GM18870 (cell line): ENCODE results near the gene PLGRKT.
"Not testable (repeated sequence)": the region's sequence is repeated elsewhere in the genome, so short reads cannot be mapped to it uniquely, and the experiment has no call there.

Experiments
- ATAC-seq: cut with Tn5 transposase; IDR thresholded peaks from one replicate; pipeline ENCODE4 v1.9.1; 2021; ENCODE audit warnings: moderate library complexity; ENCODE audit not compliant: unreplicated experiment

The PLGRKT gene

DNA sequence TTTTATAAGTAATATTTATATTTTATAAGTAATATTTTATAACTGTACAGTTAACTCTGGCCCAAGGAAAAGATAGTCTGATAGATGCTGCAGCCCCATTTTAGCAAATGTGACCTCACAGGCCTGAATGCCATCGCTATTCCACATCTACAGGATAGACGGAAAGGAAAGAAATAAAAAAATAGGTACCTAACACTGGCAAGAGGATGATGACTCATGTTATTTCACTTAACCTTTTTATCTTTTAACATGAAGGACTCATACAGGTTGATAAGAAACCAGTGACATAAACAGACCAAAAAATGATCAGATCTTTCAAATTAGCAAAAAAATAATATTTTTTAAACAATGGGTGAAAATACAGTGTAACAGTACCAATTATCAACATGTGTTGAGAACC, 15.3 kb upstream of the PLGRKT start:
- no peak for ATAC-seq

DNA sequence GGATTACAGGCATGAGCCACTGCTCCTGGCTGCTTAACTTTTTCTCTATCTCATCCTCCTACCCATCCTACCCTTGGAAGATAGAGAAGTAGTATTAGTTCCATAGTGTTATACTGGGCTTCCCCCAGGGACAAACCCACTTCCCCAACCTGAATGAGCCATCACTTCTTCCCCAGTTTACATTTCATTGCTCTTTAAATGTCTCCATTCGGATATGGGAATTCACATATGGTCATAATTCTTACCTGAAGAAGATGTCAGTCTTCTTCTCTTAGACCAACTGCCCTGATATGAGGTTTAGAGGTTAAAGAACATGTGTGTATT, 14.5 kb upstream of the PLGRKT start:
- no peak for ATAC-seq

DNA sequence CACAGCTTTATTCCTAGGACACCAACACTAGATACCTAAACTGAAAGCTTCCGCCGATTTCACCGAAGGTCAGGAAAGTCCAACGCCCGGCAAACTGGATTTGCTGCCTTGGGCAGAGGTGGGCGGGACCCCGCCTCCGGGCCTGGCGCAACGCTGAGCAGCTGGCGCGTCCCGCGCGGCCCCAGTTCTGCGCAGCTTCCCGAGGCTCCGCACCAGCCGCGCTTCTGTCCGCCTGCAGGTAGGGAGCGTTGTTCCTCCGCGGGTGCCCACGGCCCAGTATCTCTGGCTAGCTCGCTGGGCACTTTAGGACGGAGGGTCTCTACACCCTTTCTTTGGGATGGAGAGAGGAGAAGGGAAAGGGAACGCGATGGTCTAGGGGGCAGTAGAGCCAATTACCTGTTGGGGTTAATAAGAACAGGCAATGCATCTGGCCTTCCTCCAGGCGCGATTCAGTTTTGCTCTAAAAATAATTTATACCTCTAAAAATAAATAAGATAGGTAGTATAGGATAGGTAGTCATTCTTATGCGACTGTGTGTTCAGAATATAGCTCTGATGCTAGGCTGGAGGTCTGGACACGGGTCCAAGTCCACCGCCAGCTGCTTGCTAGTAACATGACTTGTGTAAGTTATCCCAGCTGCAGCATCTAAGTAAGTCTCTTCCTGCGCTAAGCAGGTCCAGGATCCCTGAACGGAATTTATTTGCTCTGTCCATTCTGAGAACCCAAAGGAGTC, 12.8 kb upstream of the PLGRKT start, which contains the start of gene CD274:
TSS of gene CD274 (plus strand) at position 184 of the 733 bp plus-strand sequence. CDS start 5,572 bp downstream, outside the sequence.
- ATAC-seq: peak; percentile 33

DNA sequence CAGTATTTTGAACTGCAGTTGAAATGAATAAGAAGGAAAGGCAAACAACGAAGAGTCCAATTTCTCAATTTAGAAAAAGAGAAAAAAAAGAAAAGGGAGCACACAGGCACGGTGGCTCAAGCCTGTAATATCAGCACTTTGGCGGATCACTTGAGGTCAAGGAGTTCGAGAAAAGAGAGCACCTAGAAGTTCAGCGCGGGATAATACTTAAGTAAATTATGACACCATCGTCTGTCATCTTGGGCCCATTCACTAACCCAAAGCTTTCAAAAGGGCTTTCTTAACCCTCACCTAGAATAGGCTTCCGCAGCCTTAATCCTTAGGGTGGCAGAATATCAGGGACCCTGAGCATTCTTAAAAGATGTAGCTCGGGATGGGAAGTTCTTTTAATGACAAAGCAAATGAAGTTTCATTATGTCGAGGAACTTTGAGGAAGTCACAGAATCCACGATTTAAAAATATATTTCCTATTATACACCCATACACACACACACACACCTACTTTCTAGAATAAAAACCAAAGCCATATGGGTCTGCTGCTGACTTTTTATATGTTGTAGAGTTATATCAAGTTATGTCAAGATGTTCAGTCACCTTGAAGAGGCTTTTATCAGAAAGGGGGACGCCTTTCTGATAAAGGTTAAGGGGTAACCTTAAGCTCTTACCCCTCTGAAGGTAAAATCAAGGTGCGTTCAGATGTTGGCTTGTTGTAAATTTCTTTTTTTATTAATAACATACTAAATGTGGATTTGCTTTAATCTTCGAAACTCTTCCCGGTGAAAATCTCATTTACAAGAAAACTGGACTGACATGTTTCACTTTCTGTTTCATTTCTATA, 12.0 kb upstream of the PLGRKT start:
- no peak for ATAC-seq

DNA sequence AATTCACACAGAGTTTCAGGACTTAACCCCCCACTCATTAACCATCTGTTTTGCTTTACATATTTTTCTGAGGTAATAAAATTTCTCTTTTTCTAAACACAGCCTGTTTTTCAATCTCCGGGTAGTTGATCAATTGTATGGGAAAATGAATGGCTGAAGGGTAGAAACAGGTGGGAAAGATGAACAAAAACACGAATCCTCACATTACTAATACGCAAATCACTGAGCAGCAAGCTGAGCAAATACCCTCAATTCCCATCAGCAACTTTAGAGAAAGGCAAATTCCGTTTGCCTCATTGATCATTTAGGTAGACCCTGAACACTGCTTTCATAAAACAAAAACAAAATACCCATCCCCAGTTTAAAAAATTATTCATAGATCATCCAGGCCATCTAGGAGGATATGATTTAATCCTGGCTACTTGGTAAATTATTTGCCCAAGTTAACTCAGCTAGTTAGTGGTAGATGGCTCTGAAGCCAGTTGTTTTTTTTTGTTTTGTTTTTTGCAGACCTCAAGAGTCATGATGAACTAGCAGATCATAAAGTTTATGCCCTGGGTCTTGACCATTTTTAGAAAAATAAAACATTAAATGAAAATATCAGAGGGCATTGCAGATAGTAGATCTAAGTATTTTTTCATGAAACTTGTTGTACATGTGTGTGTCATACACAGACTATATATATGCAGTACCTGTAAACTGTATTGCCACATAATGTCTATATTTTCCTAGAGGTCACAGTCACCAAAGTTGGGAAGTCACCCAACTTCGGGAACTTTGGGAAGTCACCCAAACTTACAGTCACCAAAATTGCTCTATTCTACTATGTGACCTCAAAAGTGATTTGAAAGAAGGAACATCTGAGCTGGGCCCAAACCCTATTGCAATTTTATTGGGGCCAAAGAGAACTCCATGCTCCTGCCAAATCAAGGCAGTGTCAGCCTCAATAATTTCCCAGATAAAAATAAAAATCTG, 11.0 kb upstream of the PLGRKT start:
- ATAC-seq: no peak

DNA sequence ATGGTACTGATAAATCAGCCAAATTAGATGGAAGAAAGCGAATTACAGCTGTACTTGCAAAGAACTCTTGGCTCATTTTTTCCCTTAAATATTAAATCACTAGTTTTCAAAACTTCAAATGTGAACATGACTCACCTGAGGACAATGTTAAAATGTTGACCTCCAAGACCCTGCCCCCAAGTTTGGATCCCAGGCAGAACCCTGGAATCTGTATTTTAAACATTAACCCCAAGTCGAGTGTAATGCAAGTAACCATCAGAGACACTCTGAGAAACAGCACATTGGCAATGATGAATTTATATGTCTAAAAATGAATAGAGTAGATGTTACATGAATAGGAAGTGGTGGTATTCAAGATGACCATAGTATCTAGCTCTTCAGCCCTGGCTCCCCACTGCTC, 10.3 kb upstream of the PLGRKT start:
- no peak for ATAC-seq

DNA sequence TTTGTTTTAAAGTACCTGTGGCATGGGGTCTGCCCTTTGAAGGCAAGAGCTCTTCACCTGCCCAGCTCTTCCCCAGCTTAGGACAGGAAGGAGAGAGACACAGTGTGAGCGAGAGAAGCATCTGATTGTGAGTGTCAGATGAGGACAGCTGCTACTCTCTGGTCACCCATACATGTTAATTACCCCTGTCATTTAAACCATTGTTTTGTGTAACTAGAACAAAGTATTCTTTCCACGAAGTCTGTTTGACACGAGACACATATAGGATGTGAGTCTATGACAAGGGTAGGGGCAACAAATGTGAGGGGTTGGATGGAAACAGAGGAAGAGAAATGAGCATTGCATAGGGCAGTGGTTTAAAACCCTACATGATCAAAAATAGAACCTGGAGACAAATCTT, 9.6 kb upstream of the PLGRKT start:
- no peak for ATAC-seq

DNA sequence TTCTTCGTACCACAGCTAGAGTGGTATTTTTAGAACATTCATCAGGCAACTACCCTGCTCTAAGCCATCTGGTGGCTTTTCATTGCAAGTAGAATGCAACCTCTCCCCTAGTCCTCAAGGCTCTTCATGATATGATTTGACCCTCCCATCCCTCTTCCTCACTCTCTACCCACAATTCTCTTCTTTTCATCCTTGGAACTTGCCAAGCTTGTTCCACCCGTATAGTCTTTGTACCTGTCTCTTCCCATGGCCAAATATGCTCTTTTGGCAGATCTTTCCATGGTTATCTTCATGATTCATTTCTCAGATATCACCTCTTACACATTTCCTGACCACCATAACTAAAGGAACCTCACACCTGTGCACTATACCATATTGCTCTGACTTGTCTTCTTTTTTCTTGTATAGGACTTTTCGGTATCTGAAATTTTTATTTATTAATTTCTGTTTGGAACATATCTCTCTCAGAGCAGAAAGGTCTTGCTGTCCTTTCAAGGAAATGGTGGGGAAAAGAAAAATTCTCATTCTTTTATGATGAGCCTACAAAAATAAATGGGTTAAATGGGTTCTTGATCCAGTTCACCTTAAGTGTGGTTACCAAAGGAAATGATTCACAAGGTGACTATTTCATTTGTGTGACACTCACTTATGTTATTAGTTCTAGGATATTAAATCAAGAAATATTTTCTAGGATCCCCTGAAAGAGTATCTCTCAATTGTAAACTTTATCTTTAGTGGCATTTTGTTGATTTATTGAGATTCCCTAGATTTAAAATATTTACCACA, 8.9 kb upstream of the PLGRKT start:
- no peak for ATAC-seq

DNA sequence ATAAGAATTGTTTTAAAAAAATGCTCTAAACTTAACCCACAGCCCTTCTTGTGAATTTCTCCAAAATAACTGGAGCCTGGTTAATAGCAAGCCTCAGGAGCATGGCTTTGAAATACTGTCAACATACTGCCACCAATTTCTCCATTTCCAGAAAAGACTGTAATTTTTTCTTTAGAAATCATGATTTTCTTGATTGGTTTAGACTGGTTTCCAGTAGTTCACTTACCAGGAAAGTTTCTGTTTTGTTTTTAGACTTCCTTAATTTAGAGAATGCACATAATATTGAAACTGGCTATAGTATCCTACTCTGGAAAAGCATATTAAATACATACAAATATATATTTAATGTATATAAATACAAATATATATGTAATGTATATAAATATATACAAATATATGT, 8.2 kb upstream of the PLGRKT start:
- ATAC-seq: no peak

DNA sequence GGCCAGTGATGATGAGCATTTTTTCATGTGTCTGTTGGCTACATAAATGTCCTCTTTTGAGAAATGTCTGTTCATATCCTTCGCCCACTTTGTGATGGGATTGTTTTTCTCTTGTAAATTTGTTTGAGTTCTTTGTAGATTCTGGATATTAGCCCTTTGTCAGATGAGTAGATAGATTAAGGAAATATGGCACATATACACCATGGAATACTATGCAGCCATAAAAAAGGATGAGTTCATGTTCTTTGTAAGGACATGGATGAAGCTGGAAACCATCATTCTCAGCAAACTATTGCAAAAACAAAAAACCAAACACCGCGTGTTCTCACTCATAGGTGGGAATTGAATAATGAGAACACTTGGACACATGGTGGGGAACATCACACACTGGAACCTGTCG, 7.4 kb upstream of the PLGRKT start:
- not testable (repeated sequence) for ATAC-seq

DNA sequence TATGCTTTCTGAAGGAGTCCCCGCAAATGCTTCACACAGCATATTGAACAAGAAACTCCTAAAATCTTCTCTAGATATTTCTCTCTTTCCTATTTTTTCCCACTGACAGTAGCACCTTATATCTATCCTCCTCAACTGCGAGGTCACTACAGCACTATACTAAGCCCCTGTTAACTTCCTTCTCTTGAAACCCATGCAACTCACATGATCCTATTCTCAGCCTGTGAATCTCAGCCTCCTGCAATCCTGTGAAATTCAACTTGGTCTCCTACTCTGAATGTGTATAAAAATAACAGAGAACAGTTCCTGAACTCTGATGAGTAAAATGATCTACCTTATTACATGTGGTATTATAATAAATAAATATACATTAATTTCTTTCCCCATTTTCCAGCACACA, 6.1 kb upstream of the PLGRKT start:
- ATAC-seq: no peak

DNA sequence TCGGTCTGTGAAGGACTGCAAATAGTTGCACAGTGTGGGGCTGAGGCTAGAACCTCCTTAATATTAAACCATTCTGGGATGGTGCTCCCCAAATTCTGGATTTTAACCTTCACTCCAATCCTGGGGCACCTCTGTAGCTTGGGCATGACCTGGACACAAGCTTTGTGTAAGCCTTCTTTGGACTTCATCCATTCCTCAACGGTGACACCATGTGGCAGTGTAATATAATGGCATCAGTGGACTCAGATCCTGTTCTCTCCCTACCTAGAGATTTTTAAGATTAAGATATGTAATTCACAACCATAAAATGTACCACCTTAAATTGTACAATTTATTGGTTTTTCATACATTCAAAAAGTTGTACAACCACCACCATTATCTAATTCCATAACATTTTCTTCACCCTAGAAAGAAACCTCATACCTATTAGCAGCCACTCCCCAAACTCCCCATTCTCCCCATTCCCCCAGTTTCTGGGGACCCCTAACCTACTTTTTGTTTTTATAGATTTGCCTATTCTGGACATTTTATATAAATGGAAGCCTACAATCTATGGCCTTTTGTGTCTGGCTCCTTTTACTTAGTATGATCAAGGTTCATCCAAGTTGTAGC, 4.8 kb upstream of the PLGRKT start:
- ATAC-seq: no peak

DNA sequence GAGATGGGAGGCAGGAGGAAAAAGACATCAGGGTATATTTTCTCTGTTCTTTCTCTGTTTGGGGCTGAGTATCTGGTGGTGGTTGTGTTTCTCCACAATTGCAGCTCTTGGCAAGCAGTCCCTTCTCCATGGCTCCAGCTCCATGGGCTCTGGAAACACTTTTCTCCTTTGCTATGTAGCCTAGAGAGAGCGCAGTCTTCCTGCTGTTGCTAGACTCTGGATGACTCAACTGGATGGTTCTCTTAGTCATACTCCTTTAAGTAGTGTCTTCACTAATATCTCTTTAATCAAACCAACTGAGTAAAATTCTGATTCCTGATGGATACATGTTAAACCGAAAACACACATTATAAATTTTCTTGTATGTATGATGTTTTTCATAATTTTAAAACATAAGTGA, 3.3 kb upstream of the PLGRKT start:
- no peak for ATAC-seq

DNA sequence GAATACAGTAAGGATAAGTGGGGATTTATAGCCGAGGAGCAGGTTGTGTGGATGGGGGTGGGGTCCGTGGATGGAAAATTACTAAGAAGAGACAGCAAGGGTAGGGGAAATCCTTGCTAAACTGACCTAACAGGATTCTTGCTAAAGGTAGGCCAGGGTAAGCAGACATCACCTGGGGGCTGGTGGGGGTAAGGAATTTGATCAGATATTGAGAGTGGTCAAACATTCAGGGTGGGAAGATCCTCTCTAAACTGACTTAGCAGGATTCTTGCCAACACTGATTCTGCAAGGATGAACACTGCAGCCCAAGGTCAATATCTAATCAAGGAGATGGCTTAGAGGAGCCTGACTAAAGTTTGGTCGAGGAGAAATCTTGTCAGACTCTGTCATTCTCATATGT, 2.7 kb upstream of the PLGRKT start:
- ATAC-seq: no peak

DNA sequence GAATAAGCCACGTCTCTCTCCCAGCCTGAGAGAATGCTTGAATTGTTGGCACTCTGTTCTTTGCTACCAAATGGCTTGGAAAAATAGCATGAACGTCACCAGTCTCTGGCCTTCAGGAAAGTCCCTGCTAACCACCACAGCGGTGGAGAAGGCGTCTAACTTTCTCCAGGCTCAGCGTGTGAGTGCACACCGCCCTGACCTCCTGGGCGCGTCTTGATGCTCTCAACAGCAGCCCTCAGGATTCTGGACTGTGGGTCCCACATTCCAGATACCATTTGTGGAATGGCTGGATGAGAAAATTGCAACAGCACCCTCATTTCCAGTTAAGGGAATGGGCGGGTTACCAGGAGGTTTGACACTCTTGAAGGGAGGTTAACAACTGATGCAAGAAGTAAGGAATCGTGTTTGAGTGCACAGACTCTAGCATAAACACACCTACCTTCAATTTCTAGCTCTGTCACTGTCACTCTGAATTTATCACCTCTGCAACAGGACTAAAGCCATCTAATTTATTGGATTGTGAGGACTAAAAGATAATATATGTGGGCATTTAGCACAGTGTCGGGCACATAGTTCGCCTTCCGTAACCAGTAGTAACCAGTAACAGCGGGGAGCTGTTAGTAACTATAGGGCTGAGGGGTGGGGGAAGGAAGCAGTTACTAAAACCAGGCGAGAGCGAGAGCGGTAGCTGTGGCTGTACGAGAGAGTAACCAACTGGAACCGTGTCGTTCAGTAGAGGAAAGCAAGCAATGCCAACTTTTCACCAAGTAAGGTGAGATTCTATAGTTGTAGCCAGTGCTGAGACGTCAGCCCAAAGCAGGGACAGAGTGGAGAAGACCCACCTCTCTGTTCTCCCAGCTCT, 807 bp upstream of the PLGRKT start:
- peak; percentile 64 for ATAC-seq

DNA sequence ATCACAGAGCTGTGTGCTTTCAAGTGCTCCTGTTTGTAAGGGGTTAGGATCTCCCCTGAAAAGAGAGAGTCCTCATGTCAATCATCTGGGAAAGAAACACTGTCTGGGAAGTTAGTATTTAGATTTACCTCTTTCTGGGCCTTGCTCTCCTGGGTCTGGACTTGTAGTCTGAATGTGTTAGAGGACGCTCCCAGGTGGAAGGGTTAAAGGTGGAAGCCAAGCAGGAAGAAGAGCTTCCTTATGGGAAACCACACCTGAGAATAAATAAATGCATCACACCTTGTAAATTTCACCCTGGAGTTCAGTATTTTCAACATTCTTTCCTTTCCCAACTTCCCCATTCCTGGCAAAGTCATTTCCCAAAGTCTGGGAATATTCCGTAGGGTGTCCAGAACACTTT, 1.3 kb downstream of the PLGRKT start:
- ATAC-seq: no peak

DNA sequence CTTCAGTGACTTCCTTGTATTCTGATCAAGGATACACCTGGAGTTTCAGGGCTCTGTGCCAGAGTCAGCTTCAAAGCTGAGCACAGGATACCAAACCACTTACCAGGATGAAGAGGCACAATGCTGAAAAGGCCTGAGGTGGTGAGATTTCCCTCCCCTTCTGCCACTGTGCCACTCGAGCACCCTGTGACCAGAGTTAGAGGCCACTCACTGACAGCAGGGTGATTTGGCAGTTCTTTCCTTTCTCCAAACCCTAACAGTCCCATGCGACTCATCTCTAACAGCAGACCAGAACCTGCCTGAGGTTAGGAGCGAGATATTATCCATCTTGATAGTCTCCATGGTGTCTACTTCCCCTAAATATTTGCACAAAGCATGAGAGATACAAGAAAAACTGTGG, 1.8 kb downstream of the PLGRKT start:
- no peak for ATAC-seq

DNA sequence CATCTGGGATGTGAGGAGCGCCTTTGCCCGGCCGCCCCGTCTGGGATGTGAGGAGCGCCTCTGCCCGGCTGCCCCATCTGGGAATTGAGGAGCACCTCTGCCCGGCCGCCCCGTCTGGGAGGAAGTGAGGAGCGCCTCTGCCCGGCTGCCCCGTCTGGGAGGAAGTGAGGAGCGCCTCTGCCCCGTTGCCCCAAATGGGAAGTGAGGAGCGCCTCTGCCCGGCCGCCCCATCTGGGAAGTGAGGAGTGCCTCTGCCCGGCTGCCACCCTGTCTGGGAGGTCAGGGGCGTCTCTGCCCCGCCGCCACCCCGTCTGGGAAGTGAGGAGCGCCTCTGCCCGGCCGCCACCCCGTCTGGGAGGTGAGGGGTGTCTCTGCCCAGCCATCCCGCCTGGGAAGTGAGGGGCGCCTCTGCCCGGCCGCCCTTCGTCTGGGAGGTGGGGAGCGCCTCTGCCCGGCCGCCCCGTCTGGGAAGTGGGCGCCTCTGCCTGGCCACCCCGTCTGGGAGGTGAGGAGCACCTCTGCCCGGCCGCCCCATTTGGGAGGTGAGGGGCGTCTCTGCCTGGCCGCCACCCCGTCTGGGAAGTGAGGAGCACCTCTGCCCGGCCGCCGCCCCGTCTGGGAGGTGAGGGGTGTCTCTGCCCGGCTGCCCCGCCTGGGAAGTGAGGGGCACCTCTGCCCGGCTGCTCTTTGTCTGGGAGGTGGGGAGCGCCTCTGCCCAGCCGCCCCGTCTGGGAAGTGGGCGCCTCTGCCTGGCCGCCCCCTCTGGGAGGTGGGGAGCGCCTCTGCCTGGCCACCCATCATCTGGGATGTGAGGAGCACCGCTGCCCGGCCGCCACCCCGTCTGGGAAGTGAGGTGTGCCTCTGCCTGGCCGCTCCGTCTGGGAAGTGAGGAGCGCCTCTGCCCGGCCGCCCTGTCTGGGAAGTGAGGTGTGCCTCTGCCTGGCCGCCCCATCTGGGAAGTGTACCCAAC, 3.6 kb downstream of the PLGRKT start:
- not testable (repeated sequence) for ATAC-seq
